Right lobe of liver (tissue), 4 donors: ENCODE data around the gene TMC2.

Source experiments
- CTCF ChIP-seq, 4 donors: fragments of 200-600 bp in 3 of 4; fragments of 450-650 bp in 1 of 4; IDR thresholded peaks; one replicate each; pipeline versions ENCODE4 v1.5.1 to v1.8.0; 2016 to 2022; ENCODE audit warnings: antibody characterized with exemption in 4 of 4, mild to moderate bottlenecking in 2 of 4
- POLR2A ChIP-seq: fragments of 450-650 bp; IDR thresholded peaks from one replicate; pipeline ENCODE4 v1.6.1; 2017; ENCODE audit warnings: antibody characterized with exemption, mild to moderate bottlenecking
- donor health status: DM: no; HTN: no; CAD: no.
- donor health status: DM: no; HTN: no; CAD: no.
- donor health status: DM: no; HTN: yes; CAD: no.

- no peak for TF ChIP-seq CTCF (IDR thresholded peaks at IDR 0.05)
- TF ChIP-seq POLR2A: no peak
Observed at GRCh38 chr20:2537101-2537500, 728 bp downstream of the TMC2 start.
